ENCODE results near the gene ZBED1.

GRCh38 chrX:2547736-2548135 lies 47.0 kb upstream of the ZBED1 start:
- TF ChIP-seq POLR2AphosphoS5 (IDR thresholded peaks at IDR 0.05; ENCODE audit: low read depth, low read length): no peak
- TF ChIP-seq, protein P1, sequence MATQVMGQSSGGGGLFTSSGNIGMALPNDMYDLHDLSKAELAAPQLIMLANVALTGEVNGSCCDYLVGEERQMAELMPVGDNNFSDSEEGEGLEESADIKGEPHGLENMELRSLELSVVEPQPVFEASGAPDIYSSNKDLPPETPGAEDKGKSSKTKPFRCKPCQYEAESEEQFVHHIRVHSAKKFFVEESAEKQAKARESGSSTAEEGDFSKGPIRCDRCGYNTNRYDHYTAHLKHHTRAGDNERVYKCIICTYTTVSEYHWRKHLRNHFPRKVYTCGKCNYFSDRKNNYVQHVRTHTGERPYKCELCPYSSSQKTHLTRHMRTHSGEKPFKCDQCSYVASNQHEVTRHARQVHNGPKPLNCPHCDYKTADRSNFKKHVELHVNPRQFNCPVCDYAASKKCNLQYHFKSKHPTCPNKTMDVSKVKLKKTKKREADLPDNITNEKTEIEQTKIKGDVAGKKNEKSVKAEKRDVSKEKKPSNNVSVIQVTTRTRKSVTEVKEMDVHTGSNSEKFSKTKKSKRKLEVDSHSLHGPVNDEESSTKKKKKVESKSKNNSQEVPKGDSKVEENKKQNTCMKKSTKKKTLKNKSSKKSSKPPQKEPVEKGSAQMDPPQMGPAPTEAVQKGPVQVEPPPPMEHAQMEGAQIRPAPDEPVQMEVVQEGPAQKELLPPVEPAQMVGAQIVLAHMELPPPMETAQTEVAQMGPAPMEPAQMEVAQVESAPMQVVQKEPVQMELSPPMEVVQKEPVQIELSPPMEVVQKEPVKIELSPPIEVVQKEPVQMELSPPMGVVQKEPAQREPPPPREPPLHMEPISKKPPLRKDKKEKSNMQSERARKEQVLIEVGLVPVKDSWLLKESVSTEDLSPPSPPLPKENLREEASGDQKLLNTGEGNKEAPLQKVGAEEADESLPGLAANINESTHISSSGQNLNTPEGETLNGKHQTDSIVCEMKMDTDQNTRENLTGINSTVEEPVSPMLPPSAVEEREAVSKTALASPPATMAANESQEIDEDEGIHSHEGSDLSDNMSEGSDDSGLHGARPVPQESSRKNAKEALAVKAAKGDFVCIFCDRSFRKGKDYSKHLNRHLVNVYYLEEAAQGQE (IDR thresholded peaks at IDR 0.05; ENCODE audit: insufficient read depth in 1 of 2, low read depth in 2 of 2, low read length in 2 of 2): no peak
- no peak for TF ChIP-seq SIN3A (IDR thresholded peaks at IDR 0.05; ENCODE audit: borderline replicate concordance, insufficient read depth, low read length)
